Choroid plexus epithelial cell (primary cell): ENCODE results near the gene ITPR2.

Source experiments
- DNase-seq: peaks from one replicate; pipeline ENCODE4 v3.0.0-alpha.2; 2010; ENCODE audit warnings: low read depth
- H3K4me3 ChIP-seq: 2 replicates; pipeline ENCODE4 v1.5.1; 2011; ENCODE audit warnings: low read depth, mild to moderate bottlenecking, control low read depth, low read length, moderate library complexity
- TF ChIP-seq, protein P1 (sequence below): conservative IDR thresholded peaks from 2 replicates; pipeline ENCODE4 v1.5.1; 2011; ENCODE audit warnings: low read depth, mild to moderate bottlenecking, control low read depth, inconsistent platforms, low read length, moderate library complexity

ITPR2 gene

GRCh38 chr12:26379777-26380467, 453.1 kb downstream of the ITPR2 start:
- TF ChIP-seq, protein P1, sequence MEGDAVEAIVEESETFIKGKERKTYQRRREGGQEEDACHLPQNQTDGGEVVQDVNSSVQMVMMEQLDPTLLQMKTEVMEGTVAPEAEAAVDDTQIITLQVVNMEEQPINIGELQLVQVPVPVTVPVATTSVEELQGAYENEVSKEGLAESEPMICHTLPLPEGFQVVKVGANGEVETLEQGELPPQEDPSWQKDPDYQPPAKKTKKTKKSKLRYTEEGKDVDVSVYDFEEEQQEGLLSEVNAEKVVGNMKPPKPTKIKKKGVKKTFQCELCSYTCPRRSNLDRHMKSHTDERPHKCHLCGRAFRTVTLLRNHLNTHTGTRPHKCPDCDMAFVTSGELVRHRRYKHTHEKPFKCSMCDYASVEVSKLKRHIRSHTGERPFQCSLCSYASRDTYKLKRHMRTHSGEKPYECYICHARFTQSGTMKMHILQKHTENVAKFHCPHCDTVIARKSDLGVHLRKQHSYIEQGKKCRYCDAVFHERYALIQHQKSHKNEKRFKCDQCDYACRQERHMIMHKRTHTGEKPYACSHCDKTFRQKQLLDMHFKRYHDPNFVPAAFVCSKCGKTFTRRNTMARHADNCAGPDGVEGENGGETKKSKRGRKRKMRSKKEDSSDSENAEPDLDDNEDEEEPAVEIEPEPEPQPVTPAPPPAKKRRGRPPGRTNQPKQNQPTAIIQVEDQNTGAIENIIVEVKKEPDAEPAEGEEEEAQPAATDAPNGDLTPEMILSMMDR, result no peak
- no peak overlapping the region for H3K4me3 ChIP-seq
- no peak for DNase-seq

DNA sequence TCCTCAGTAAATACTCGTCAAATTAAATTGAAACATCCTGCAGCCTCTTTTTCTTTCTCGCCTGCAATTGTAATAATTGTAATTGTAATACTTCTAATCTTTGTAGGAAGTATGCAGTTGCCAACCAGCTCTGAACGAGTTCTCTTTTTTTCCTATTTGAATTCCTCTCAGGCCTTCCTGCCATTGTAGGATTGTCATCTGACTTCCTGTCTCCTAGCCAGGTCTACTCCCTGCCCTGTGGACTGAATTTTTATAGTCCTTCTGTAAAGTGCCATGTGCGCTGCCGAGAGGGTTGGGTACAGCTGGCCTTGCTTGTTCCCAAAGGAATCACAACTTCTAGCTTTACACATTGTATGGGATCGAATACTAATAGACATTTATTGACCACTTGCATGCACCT, 454.3 kb downstream of the ITPR2 start:
- TF ChIP-seq, protein P1, result no peak
- DNase-seq, result no peak
- no peak overlapping the region for H3K4me3 ChIP-seq

GRCh38 chr12:26374934-26375680, 457.9 kb downstream of the ITPR2 start:
- TF ChIP-seq, protein P1, result no peak
- H3K4me3 ChIP-seq, result no peak overlapping the region
- peak; percentile 50 for DNase-seq

DNA sequence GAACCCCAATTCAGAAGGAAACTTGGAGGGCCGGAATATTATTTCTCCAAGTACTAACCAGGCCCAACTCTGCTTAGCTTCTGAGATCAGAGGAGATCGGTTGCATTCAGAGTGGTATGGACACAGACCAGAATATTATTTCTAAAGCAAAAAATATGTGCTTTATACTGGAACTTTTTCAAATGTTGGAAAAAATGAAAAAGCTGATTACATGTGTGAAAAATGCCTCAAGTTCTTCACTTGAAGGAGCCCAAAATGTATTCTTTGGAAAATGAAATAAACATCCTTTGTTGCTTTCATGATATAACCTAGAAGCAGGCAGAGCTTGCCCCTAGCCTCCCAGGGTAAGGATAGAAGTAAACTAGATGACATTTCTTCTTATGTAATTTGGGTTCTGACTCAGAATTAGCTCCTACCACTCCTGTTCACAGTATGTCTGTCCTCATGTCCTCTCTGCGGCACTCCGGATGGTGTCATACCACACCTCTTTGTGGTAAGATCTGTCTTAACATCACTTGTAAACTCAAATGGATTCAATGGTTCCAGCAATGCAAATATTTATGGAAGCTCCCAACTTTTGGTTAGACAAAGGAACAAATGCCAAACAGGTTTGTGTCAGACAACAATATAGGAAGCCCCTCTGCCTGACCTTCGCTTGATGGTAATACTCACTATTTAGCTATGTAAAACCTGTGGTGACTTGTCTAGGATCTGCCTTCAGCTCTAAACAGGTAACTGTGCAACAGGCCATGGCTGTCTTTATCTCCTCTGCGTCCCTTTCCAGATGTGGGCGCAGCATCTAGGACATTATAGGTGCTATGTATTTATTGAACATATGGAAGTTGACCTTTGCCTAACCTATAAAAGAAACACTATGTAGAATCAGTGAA, 459.1 kb downstream of the ITPR2 start:
- no peak overlapping the region for H3K4me3 ChIP-seq
- TF ChIP-seq, protein P1, result no peak
- DNase-seq, result peak; percentile 7

GRCh38 chr12:26372866-26373265, 460.1 kb downstream of the ITPR2 start:
- DNase-seq, result no peak
- TF ChIP-seq, protein P1, result no peak
- no peak overlapping the region for H3K4me3 ChIP-seq

GRCh38 chr12:26370098-26370497, 462.9 kb downstream of the ITPR2 start:
- TF ChIP-seq, protein P1, result no peak
- no peak overlapping the region for H3K4me3 ChIP-seq

More at GRCh38 chr12:26370098-26370497, 462.9 kb downstream of the ITPR2 start:
- DNase-seq, result no peak
